Measurements from ENCODE around the gene KCNMB1. TPM values are rescaled to one million over a fixed set of nuclear protein-coding genes. Genes with fewer than 3 reads are reported as not detected.

The KCNMB1 gene
- total RNA-seq, 2 donors from 2014 or later, result 0.42 to 0.44 TPM

GRCh38 chr5:170327168-170327567, 62.0 kb downstream of the KCNMB1 start:
- DNase-seq (no peak), ATAC-seq (no peak)
- Mint-ChIP-seq H3K4me1 (peaks cover 12% of the 10 kb centered on the region), H3K27ac (no peak overlapping the region), H3K4me3 (no peak overlapping the region), H3K36me3 (ENCODE audit: low read depth) (no peaks in the 10 kb centered on the region), H3K27me3 (no peaks in the 10 kb centered on the region)
- H3K9me3 ChIP-seq (ENCODE audit: control insufficient read depth, low read length, poor library complexity, severe bottlenecking), result no peaks in the 10 kb centered on the region

Other genes with a start within 250 kb of the KCNMB1 start
- gene C5orf58, start 156.4 kb downstream of the KCNMB1 start, total RNA-seq, result not detected
- 100 to 1,000 TPM; 304 to 333 TPM for gene LCP2, start 91.6 kb downstream of the KCNMB1 start, total RNA-seq
- gene KCNIP1, start 114.7 kb upstream of the KCNMB1 start, total RNA-seq, result not detected

Data from T-helper 17 cell (primary cell).